NCI-H1436 (cell line): ENCODE data around the gene LRBA.
"Not testable (repeated sequence)": the region's sequence is repeated elsewhere in the genome, so short reads cannot be mapped to it uniquely, and the experiment has no call there.

Experiments
- DNase-seq: peaks from one replicate; lab custom pipeline; 2025; lab: John Stamatoyannopoulos, UW

Gene LRBA

DNA sequence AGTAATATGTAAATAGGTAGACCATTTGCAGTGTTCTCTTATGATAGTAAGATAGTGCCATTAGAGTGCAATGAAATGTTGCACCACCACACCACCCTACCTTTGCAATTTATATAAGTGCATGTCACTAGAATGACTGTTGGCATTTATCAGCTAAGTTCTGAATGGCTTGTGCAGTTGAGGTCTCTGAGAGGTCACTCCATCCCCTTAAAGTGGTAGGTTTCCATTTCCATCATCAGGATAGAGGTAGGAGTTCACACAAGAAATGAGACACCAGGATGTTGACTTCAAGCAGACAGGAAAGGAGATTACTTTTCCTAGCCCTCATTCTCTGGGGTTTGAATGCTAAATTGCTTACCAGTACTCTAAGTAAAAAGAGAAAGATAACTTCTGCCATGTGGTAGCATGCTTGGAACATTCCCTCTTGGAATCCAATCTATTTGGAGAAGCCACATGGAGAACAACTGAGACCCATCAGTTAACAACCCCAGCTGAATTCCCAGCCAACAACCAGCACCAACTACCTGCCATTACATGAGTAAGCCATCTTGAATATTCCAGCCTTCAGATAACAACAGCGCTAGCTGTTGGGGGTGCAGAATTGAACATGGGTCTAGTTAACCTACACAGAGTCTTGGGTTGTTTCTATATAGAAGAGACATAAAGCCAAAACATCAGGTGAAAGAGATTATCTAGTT is 6.7 kb upstream of the LRBA start:
- no peak for DNase-seq

DNA sequence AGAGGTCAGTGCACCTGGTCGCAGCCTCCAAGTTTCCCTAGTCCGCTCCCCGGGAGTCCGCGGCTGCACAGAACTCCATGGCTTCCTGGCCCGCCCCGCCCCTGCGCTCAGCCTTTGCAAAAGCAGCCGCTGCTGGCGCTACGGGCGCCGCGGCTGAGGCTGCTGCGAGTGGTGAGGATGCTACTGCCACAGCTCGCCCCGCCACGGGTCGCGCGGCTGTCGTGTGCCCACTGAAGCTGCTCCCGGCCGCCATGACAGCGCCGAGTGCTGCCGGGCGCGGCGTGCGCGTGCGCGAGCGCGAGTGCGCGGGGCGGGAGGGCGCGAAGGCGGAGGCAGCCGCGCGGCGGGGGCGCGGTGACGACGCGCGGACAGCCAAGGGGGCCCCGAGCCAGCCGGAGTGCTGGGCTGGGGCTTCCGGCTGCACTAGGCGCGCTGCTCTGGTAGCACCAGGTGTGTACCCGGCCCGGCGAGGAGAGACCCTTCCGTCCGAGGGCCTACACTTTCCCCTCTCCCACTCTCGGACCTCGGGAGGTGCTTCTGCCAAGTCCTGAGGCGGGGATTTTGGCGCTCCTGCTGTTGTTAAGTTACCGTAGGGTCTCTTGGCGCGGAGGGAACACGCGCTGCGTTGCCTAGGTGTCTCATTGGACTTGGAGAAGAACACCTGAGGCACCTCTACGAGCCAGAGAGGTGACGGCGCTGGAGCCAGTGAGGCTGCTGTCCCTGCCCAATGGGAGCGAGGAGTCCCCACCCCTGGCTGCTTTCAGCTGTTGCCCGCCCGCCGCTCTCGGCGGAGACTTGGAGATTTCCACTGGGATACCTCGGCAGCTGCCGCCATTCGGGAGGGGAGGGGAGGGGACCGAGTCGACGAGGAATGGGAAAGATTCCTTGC is 619 bp upstream of the LRBA start:
- DNase-seq = peak; percentile 83

DNA sequence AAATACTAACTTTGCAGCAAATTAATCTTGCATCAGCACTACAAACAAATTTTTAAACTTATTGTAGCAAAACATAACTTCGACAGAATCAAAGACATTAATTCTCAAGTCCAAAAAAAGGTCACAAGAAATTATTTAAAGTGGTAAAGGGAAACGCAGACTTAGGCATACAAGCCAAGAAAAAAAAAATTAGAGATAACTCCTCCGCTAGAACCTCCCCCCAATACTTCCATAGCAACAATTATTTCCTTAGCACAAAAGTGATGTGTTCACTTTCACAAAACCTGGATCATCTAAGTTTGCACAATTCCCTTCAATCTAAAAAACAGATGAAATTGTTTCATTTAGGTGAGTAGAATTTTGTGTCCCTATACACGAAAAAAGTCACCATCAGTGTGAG is 1.1 kb downstream of the LRBA start:
- no peak for DNase-seq

DNA sequence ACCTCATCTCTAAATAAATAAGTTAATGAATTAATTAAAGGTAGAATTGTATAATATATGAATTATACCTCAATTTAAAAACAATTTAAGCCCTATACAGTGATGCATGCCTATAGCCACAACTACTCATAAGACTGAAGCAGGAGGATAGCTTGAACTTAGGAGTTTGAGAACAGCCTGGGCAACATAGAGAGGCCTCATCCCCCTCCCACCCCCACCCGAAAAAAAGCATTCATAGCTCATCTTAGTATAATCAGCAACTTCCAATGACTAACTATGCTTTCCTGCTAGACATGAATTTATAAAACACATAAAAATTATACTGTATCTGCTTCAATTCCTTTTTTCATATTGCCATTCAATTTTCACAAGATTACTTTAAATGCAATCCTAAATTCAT is 1.6 kb downstream of the LRBA start:
- DNase-seq = no peak

DNA sequence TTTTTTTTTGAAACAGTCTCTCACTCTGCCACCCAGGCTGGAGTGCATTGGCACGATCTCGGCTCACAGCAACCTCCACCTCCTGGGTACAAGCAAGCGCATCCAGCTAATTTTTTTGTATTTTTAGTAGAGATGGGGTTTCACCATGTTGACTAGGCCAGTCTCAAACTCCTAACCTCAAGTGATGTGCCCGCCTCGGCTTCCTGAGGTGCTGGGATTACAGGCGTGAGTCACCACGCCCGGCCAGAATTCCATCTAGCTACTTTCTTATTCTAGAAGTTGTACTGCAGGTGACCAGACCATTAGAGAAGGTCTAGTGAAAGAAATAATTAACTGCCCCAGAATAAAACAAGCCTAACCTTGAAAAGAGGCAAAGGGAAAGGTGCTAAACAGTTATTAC is 2.3 kb downstream of the LRBA start:
- no peak for DNase-seq

DNA sequence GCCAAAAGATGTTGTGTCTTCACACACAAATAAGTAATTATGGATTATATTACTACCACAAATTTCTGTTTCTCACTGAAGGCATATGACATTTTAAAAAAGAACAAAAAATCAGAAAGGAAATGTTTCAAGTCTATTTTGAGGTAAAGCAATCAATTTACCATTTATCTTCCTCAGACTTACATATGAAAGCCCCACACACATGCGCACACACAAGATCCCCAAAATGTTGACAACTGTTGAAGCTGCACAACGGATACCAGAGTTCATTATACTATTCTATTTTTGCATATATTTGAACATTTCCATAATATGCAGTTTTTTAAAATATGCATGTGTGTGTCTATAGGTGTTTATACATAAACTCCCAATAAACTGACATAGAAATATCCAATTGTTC is 2.7 kb downstream of the LRBA start:
- no peak for DNase-seq

DNA sequence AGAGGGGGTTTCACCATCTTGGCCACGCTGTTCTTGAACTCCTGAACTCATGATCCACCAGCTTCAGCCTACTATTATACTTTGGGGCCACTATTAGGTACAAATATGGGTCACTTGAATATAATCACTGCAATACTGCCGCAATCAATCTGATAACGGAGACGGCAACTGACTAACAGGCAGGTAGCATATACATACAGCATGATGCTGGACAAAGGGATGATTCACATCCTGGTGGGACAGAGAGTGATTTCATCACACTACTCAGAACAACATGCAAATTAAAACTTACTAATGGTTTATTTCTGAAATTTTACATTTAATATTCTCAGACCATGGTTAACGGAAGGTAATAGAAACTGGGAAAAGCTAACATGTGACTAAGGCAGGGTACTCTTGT is 10.9 kb downstream of the LRBA start:
- DNase-seq = no peak

DNA sequence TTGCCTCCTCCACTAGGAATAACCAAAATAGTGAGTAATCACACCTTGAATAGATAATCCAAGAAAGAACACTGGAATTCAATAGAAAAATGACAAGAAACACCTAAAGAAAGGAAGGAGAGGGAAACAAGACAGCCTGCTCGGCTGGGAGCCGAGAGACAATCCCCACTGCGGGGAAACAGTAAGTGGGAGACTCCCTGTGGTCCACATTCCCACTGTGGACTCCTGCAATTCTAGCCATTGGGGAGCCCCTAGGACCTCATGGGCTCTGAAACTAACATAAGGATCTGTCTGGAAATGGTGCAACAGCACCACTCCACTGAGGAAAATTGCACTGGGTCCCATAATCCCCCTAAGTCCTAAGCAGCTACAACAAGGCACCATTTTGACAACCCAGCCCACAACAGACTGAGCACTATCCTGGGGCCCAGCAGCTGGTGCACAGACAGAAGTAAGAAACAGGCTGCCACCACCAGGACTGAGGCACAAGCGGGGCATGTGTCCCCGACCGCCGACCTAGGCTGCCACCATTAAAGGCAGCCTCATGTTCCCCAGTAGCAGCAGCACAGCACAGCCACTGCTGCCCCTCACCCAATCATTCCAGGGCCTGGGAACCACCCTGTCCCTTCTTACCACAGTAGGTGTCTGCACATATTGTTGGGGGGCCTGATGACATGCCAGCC is 14.2 kb downstream of the LRBA start:
- DNase-seq = no peak

DNA sequence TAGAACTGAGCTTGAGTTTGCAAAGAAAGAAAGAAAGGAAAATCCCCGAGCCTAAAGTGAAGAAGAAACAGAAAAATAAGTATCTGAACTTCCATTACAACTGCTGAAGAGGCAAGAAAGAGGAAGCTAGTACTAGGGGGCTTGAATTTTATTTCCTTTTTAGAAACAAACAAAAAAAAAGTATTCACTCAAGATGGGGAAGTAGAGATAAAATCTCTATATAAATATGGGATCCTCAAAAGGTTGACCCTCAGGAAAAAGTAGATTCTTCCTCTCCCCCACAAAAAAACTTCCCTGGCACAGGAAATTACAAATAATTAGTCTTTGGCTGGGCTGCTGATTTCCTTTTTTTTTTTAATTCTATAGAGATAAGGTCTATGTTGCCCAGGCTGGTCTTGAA is 16.0 kb downstream of the LRBA start:
- DNase-seq = no peak

DNA sequence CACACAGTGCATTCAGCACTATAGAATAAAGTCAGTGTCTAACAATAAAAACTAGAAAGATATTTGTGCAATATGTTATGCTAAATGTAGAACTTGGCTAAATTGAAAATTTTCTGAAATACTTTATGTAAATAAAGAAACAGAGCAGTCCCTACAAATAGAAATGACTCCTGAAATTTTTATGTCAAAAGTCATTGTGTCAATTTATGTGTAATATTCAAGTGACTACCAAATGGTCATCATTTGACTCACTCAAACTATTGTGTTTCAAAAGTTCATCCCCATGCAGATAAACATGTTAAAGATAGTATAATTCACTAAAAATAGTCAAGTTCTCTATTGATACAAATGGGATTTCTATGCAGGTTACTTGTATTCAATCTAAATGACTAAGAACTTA is 17.9 kb downstream of the LRBA start:
- DNase-seq = no peak

DNA sequence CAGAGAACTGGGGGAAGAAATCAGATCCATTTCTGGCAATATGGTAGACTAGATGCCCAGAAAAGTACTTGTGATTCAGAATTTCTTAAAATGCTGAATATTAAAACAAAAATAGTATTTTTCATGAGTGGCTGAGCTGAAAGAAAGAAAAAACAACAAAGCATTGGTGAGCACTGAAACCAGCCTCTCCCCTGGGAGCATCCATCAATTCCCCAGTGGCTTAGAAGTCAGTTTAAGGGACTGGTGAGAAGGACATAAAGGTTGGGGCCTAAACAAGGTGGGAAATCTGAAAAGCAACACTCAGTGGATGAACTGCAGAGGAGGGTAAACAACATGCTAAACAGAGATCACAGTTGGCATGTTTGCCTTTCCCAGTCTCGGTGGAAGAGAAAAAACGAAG is 20.4 kb downstream of the LRBA start:
- no peak for DNase-seq

DNA sequence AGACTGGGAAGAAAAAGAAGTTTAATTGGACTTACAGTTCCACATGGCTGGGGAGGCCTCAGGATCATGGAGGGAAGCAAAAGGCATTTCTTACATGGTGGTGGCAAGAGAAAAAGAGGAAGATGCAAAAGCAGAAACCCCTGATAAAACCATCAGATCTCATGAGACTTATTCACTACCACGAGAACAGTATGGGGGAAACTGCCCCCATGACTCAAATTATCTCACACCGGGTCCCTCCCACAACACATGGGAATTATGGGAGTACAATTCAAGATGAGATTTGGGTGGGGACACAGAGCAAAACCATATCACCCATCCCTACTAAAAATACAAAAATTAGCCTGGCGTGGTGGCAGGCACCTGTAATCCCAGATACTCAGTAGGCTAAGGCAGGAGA is 21.5 kb downstream of the LRBA start:
- DNase-seq = not testable (repeated sequence)

DNA sequence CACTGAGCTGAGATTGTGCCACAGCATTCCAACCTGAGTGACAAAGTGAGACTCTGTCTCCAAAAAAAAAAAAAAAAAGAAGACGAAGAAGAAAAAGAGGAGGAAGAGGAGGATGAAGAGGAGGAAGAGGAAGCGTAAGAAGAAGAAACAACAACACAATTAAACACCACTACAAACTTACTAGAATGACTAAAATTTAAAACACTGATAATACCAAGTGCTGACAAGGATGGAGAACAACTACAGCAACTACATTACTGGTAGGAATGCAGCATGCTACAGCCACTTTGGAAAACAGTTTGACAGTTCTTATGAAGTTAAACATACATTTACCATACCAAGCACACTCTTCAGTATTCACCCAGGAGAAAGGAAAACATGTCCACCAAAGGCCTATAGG is 24.1 kb downstream of the LRBA start:
- no peak for DNase-seq

DNA sequence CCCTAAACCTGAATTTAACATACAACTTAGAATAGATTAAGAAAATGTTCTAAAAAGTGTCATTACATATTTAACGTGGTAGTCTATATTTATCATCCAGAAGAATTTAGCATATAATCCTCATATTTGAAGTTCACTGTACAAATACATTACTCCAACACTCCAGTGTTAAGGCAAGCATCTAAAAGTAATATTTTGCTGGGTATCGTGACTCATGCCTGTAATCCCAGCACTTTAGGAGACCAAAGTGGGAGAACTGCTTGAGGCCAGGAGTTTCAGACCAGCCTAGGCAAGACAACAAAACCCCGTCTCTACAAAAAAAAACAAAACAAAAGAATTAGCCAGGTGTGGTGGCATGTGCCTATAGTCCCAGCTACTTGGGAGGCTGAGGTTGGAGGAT is 24.8 kb downstream of the LRBA start:
- DNase-seq = no peak

DNA sequence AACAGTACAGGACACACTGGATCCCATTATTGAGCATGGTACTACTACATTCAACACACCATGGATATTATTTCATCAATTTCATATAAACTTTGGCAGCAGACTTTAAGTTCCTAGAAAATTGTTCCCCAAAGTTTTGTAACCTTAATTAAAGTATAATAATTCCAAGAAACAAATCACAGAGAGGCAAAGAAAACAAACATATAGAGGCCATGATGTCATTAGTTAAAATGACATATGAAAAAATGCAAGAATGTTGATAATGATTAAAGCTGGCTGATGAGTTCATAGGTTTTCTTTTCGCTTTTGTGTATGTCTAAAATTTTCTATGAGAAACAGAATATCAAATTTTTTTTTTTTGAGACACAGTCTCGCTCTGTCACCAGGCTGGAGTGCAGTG is 26.8 kb downstream of the LRBA start:
- DNase-seq = no peak

DNA sequence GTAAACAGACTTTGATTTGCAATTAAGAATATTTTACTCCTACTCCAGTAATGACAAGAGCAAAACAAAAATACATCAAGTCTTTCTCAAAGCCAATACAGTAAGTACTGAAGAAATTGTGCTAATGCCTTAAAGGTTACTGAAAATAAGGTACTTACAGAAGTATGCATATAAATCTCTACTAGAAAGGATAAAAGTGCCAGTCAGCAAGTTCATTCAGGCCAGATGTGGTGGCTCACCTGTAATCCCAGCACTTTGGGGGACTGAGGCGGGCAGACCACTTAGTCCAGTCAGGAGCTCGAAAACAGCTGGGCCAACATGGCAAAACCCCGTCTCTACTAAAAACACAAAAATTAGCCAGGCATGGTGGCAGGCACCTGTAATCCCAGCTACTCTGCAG is 27.9 kb downstream of the LRBA start:
- no peak for DNase-seq

DNA sequence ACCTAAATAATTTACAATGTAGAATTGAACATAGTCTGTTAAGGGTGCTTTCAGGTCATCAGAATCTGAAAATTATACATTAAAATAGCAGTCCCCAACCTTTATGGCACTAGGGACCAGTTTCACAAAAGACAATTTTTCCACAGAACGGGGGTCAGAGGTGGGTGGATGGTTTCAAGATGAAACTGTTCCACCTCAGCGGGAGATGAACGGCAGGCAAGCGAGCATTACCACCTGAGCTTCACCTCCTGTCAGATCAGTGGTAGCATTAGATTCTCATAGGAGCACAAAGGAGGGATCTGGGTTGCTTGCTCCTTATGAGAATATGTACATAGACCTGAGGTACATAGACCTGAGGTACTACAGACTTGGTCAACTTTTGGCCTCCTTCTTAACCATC is 29.0 kb downstream of the LRBA start:
- no peak for DNase-seq

DNA sequence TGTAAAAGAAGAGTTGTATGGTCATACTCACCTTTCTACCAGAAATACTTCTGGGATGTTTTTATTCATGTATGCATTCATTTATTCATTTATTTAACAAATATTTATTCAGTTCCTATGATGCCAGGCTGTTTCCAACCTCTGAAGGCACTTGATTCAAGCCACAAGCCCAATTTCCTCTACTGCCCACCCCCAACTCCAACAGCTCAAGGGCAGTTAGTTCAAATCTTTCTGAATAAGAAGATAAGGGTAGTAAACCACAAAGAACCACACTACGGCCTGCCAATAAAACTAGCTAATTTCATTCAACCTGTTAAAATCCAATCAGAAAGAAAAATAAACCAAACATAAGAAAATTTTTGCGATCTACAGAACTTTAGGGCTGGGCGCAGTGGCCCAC is 31.2 kb downstream of the LRBA start:
- DNase-seq = no peak

DNA sequence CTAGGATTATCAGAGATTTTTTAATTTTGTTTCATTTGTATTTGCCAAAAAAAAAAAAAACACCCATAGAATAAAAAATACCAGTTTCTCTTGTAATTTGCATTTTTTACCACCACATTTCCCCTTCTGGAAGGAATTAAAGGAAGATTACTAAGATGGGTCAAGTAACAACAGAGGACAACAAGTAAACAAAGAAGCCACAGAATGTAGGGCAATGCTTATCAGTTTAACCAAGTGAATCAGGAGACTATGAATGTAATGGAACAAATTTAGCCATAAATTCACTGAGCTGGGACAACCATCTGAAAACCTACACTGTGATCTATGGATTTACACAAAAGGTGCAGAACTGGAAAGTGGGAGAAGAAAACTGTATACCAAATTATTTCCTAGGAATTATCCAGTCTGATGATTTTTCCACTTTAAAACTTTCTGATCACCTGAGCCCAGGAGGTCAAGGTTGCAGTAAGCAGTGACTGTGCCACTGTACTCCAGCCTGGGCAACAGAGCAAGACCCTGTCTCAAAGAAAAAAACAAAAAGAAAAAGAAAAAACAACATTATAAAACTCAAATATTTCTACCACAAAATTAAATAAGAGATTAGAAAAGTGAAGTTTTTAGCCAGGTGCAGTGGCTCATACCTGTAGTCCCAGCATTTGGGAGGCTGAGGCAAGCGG is 32.4 kb downstream of the LRBA start:
- DNase-seq = no peak

DNA sequence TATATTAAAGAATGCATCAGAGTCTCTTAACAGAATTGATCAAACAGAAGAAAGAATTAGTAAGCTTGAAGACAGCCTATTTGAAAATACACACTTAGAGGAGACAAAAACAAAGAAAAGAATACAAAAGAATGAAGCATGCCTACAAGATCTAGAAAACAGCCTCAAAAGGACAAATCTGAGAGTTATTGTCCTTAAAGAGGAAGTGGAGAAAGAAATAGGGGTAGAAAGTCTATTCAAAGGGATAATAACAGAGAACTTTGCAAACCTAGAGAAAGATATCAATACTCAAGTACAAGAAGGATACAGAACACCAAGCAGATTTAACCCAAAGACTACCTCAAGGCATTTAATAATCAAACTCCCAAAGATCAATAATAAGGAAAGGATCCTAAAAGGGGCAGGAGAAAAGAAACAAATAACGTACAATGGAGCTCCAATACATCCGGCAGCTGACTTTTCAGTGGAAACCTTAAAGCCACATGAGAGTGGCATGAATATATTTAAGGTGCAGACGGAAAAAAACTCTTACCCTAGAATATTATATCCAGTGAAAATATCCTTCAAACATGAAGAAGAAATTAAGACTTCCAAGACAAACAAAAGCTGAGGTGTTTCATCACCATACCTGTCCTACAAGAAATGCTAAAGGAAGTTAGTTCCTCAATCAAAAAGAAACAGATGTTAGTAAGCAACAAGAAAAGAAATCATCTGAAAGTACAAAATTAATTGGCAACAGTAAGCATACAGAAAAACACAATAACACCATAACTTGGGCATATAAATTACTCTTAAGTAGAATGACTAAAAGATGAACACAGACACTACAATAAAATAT is 36.1 kb downstream of the LRBA start:
- DNase-seq = no peak

DNA sequence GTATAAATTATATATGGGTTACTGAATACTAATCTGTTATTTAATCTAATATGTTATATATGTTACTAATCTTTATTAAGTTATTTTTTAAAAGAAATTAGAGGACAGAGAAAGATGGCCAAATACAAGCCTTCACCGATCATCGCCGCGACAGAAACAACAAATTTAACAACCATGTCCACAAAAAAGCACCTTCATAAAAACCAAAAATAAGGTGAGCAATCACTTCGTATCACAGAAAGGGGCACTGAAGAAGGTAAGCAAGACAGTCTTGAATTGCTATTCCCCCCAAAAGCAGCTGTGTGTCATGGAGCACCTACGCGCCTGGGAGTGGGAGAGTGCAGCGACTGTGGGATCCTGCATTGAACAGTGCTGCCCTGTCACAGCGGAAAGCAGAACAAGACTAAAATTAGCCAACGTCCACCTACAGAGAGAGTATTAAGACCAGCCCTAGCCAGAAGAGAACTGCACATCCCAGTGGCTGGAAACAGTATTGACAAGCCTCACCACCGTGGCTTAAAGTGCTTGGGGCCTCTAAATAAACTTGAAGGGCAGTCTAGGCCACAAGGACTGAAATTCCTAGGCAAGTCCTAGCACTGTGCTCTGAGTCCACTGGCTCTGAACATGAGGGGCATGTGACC is 38.5 kb downstream of the LRBA start:
- DNase-seq = no peak
